ENCODE data around the gene EIF3B.
A peak's percentile ranks its signal among the peaks of the same experiment; 100 is the strongest.
"Not testable (repeated sequence)": the region's sequence is repeated elsewhere in the genome, so short reads cannot be mapped to it uniquely, and the experiment has no call there.

EIF3B gene

GRCh38 chr7:2354186-2354938, at the start of gene EIF3B:
Gene EIF3B, plus strand, starts transcription at chr7:2354827. Its CDS starts 95 bp downstream, at chr7:2354922.
- no peaks in the 10 kb centered on the region for H3K27me3 ChIP-seq (ENCODE audit: control insufficient read depth, insufficient read depth, low read length)
- peak within 1 kb of the TSS; percentile 100 for H3K27ac ChIP-seq (ENCODE audit: low read depth, low read length)
- no peaks in the 10 kb centered on the region for H3K36me3 ChIP-seq (ENCODE audit: control insufficient read depth, insufficient read depth, low read length)
- H3K9ac ChIP-seq (ENCODE audit: low read length) = peak within 1 kb of the TSS; percentile 100
- H3K4me3 ChIP-seq (ENCODE audit: low read length) = peak within 1 kb of the TSS; percentile 91
- H3K4me1 ChIP-seq (ENCODE audit: control insufficient read depth, insufficient read depth, low read length) = peaks cover 14% of the 10 kb centered on the region

GRCh38 chr7:2305258-2305657, 49.4 kb upstream of the EIF3B start:
- not testable (repeated sequence) for H3K9ac ChIP-seq (ENCODE audit: low read length); H3K4me1 ChIP-seq (ENCODE audit: control insufficient read depth, insufficient read depth, low read length); H3K27me3 ChIP-seq (ENCODE audit: control insufficient read depth, insufficient read depth, low read length); H3K36me3 ChIP-seq (ENCODE audit: control insufficient read depth, insufficient read depth, low read length); H3K4me3 ChIP-seq (ENCODE audit: low read length); H3K27ac ChIP-seq (ENCODE audit: low read depth, low read length)

GRCh38 chr7:2306688-2307087, 47.9 kb upstream of the EIF3B start:
- Histone ChIP-seq H3K9ac (ENCODE audit: low read length) (no peak overlapping the region), H3K27me3 (ENCODE audit: control insufficient read depth, insufficient read depth, low read length) (no peaks in the 10 kb centered on the region), H3K4me1 (ENCODE audit: control insufficient read depth, insufficient read depth, low read length) (no peaks in the 10 kb centered on the region), H3K4me3 (ENCODE audit: low read length) (no peak overlapping the region), H3K27ac (ENCODE audit: low read depth, low read length) (no peak overlapping the region), H3K36me3 (ENCODE audit: control insufficient read depth, insufficient read depth, low read length) (no peaks in the 10 kb centered on the region)

- Histone ChIP-seq H3K27ac (ENCODE audit: low read depth, low read length) (no peak overlapping the region), H3K4me3 (ENCODE audit: low read length) (no peak overlapping the region)
These were observed 46.9 kb upstream of the EIF3B start for GRCh38 chr7:2307690-2308107.

GRCh38 chr7:2309889-2310331, 44.7 kb upstream of the EIF3B start:
- no peaks in the 10 kb centered on the region for H3K4me1 ChIP-seq (ENCODE audit: control insufficient read depth, insufficient read depth, low read length)
- H3K27me3 ChIP-seq (ENCODE audit: control insufficient read depth, insufficient read depth, low read length) = no peaks in the 10 kb centered on the region
- no peaks in the 10 kb centered on the region for H3K36me3 ChIP-seq (ENCODE audit: control insufficient read depth, insufficient read depth, low read length)
- no peak overlapping the region for H3K27ac ChIP-seq (ENCODE audit: low read depth, low read length)
- H3K9ac ChIP-seq (ENCODE audit: low read length) = no peak overlapping the region
- H3K4me3 ChIP-seq (ENCODE audit: low read length) = no peak overlapping the region

More at GRCh38 chr7:2307690-2308107, 46.9 kb upstream of the EIF3B start:
- H3K27me3 ChIP-seq (ENCODE audit: control insufficient read depth, insufficient read depth, low read length) = no peaks in the 10 kb centered on the region
- no peaks in the 10 kb centered on the region for H3K4me1 ChIP-seq (ENCODE audit: control insufficient read depth, insufficient read depth, low read length)
- no peak overlapping the region for H3K9ac ChIP-seq (ENCODE audit: low read length)
- no peaks in the 10 kb centered on the region for H3K36me3 ChIP-seq (ENCODE audit: control insufficient read depth, insufficient read depth, low read length)

GRCh38 chr7:2312267-2312929, 42.2 kb upstream of the EIF3B start:
- no peak overlapping the region for H3K9ac ChIP-seq (ENCODE audit: low read length)
- no peak overlapping the region for H3K4me3 ChIP-seq (ENCODE audit: low read length)
- no peaks in the 10 kb centered on the region for H3K36me3 ChIP-seq (ENCODE audit: control insufficient read depth, insufficient read depth, low read length)
- H3K27me3 ChIP-seq (ENCODE audit: control insufficient read depth, insufficient read depth, low read length) = no peaks in the 10 kb centered on the region
- no peaks in the 10 kb centered on the region for H3K4me1 ChIP-seq (ENCODE audit: control insufficient read depth, insufficient read depth, low read length)
- no peak overlapping the region for H3K27ac ChIP-seq (ENCODE audit: low read depth, low read length)

GRCh38 chr7:2313450-2314208, 41.0 kb upstream of the EIF3B start:
- peak overlapping the region; percentile 82 for H3K4me3 ChIP-seq (ENCODE audit: low read length)
- H3K27me3 ChIP-seq (ENCODE audit: control insufficient read depth, insufficient read depth, low read length) = no peaks in the 10 kb centered on the region
- peak overlapping the region; percentile 66 for H3K9ac ChIP-seq (ENCODE audit: low read length)
- H3K27ac ChIP-seq (ENCODE audit: low read depth, low read length) = no peak overlapping the region
- no peaks in the 10 kb centered on the region for H3K36me3 ChIP-seq (ENCODE audit: control insufficient read depth, insufficient read depth, low read length)
- H3K4me1 ChIP-seq (ENCODE audit: control insufficient read depth, insufficient read depth, low read length) = no peaks in the 10 kb centered on the region

- no peak within 1 kb of the TSS for H3K27ac ChIP-seq (ENCODE audit: low read depth, low read length)
- H3K27me3 ChIP-seq (ENCODE audit: control insufficient read depth, insufficient read depth, low read length) = no peaks in the 10 kb centered on the region
- H3K9ac ChIP-seq (ENCODE audit: low read length) = peak within 1 kb of the TSS; percentile 66
- peak within 1 kb of the TSS; percentile 82 for H3K4me3 ChIP-seq (ENCODE audit: low read length)
- no peaks in the 10 kb centered on the region for H3K4me1 ChIP-seq (ENCODE audit: control insufficient read depth, insufficient read depth, low read length)
- H3K36me3 ChIP-seq (ENCODE audit: control insufficient read depth, insufficient read depth, low read length) = no peaks in the 10 kb centered on the region
These were observed 40.2 kb upstream of the EIF3B start, which contains the start of gene SNX8 for GRCh38 chr7:2314209-2314955. Gene SNX8, minus strand, starts transcription at chr7:2314441. Its CDS starts 20 bp downstream, at chr7:2314421.

- peak overlapping the region; percentile 78 for H3K4me3 ChIP-seq (ENCODE audit: low read length)
- H3K4me1 ChIP-seq (ENCODE audit: control insufficient read depth, insufficient read depth, low read length); H3K9ac ChIP-seq (ENCODE audit: low read length); H3K27ac ChIP-seq (ENCODE audit: low read depth, low read length); H3K27me3 ChIP-seq (ENCODE audit: control insufficient read depth, insufficient read depth, low read length); H3K36me3 ChIP-seq (ENCODE audit: control insufficient read depth, insufficient read depth, low read length): not testable (repeated sequence)
These were observed 39.6 kb upstream of the EIF3B start for GRCh38 chr7:2314956-2315530.

- Histone ChIP-seq H3K4me3 (ENCODE audit: low read length) (no peak overlapping the region), H3K27ac (ENCODE audit: low read depth, low read length) (no peak overlapping the region), H3K9ac (ENCODE audit: low read length) (no peak overlapping the region), H3K27me3 (ENCODE audit: control insufficient read depth, insufficient read depth, low read length) (no peaks in the 10 kb centered on the region), H3K36me3 (ENCODE audit: control insufficient read depth, insufficient read depth, low read length) (no peaks in the 10 kb centered on the region), H3K4me1 (ENCODE audit: control insufficient read depth, insufficient read depth, low read length) (no peaks in the 10 kb centered on the region)
These were observed 38.8 kb upstream of the EIF3B start for GRCh38 chr7:2315787-2316186.

- Histone ChIP-seq H3K9ac (ENCODE audit: low read length) (no peak overlapping the region), H3K36me3 (ENCODE audit: control insufficient read depth, insufficient read depth, low read length) (no peaks in the 10 kb centered on the region), H3K27ac (ENCODE audit: low read depth, low read length) (no peak overlapping the region), H3K27me3 (ENCODE audit: control insufficient read depth, insufficient read depth, low read length) (no peaks in the 10 kb centered on the region), H3K4me1 (ENCODE audit: control insufficient read depth, insufficient read depth, low read length) (no peaks in the 10 kb centered on the region), H3K4me3 (ENCODE audit: low read length) (no peak overlapping the region)
These were observed 38.0 kb upstream of the EIF3B start for GRCh38 chr7:2316578-2316977.
